Urothelium cell line (cell line): ENCODE measurements around the gene AAMP.

Experiments used
- DNase-seq: peaks from one replicate; pipeline ENCODE4 v3.0.0; 2011; ENCODE audit warnings: low spot score, mixed read lengths
- FAIRE-seq: peaks from 2 replicates; lab custom pipeline; 2011; peaks lifted over from hg19 to GRCh38; lab: Jason Lieb, UNC

The AAMP gene

GRCh38 chr2:218229239-218229638 lies 40.7 kb downstream of the AAMP start:
- FAIRE-seq (no peak), DNase-seq (no peak)

- no peak for DNase-seq
- FAIRE-seq, result no peak
These were observed 41.4 kb downstream of the AAMP start for GRCh38 chr2:218228366-218229090.

GRCh38 chr2:218226903-218227302 lies 43.0 kb downstream of the AAMP start:
- FAIRE-seq, result no peak
- DNase-seq, result no peak

GRCh38 chr2:218224186-218224585 lies 45.8 kb downstream of the AAMP start:
- DNase-seq (no peak), FAIRE-seq (no peak)

- no peak for FAIRE-seq
These were observed 46.9 kb downstream of the AAMP start for GRCh38 chr2:218223046-218223445.

GRCh38 chr2:218221000-218221399 lies 48.9 kb downstream of the AAMP start:
- FAIRE-seq, result no peak
- no peak for DNase-seq

More at GRCh38 chr2:218223046-218223445, 46.9 kb downstream of the AAMP start:
- DNase-seq, result no peak

GRCh38 chr2:218219934-218220333 lies 50.0 kb downstream of the AAMP start:
- DNase-seq (no peak), FAIRE-seq (no peak)

GRCh38 chr2:218218268-218219185 lies 51.4 kb downstream of the AAMP start:
- no peak for FAIRE-seq
- DNase-seq, result no peak

- no peak for FAIRE-seq
- DNase-seq, result peak; percentile 57
These were observed 52.3 kb downstream of the AAMP start for GRCh38 chr2:218217360-218218267.

GRCh38 chr2:218216674-218217359 lies 53.1 kb downstream of the AAMP start, which contains the start of gene ARPC2:
Gene ARPC2, plus strand, starts transcription at chr2:218217189. Its CDS starts 282 bp downstream, at chr2:218217471.
- FAIRE-seq, result peak; percentile 93
- DNase-seq, result peak; percentile 95

GRCh38 chr2:218216336-218216673 lies 53.6 kb downstream of the AAMP start:
- DNase-seq, result no peak
- FAIRE-seq, result no peak
